ENCODE results near the gene EDEM3.

EDEM3 gene

GRCh38 chr1:184793967-184794366, 39.3 kb upstream of the EDEM3 start:
- no peak for DNase-seq (ENCODE audit: low read depth in 1 of 2, low spot score in 1 of 2)
- Histone ChIP-seq H3K4me3 (replicated peaks; ENCODE audit: insufficient read depth, low read length) (no peak overlapping the region), H3K27me3 (ENCODE audit: insufficient read depth, poor library complexity, severe bottlenecking) (no peaks in the 10 kb centered on the region), H3K27ac (replicated peaks) (no peak overlapping the region)
- no peak for TF ChIP-seq POLR2AphosphoS5 (IDR thresholded peaks at IDR 0.05; ENCODE audit: low read depth)
- TF ChIP-seq REST (IDR thresholded peaks at IDR 0.05; ENCODE audit: insufficient replicate concordance, low read depth) = no peak
- TF ChIP-seq CTCF (IDR thresholded peaks at IDR 0.05; ENCODE audit: insufficient read depth, low read length) = no peak
- no peak for TF ChIP-seq SPI1 (IDR thresholded peaks at IDR 0.05; ENCODE audit: borderline replicate concordance, low read depth)
- no peak for TF ChIP-seq GABPA (IDR thresholded peaks at IDR 0.05; ENCODE audit: low read depth)

- peak overlapping the region; percentile 78 for H3K27ac ChIP-seq (replicated peaks)
Observed at GRCh38 chr1:184792450-184792969, 37.9 kb upstream of the EDEM3 start.

DNA sequence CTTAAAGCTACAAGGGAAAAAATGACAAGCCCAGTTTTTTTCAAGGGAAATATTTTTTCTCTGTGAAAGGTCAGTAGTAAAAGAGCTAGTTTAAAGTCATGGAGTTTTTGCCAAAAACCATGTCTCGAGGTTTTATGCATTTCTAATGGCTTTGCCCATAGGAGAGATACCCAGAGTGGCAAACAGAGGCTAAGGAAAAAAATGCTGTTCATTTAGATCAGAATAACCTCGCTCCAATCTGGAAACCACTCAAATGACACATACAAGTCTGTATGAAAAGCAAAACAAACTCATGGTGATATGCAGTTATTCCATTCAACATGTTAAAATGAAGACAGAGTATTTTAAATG, 36.9 kb upstream of the EDEM3 start:
- Histone ChIP-seq H3K27me3 (ENCODE audit: insufficient read depth, poor library complexity, severe bottlenecking) (no peaks in the 10 kb centered on the region), H3K27ac (replicated peaks) (no peak overlapping the region), H3K4me3 (replicated peaks; ENCODE audit: insufficient read depth, low read length) (no peak overlapping the region)
- no peak for DNase-seq (ENCODE audit: low read depth in 1 of 2, low spot score in 1 of 2)
- no peak for TF ChIP-seq GABPA (IDR thresholded peaks at IDR 0.05; ENCODE audit: low read depth)
- TF ChIP-seq POLR2AphosphoS5 (IDR thresholded peaks at IDR 0.05; ENCODE audit: low read depth) = no peak
- no peak for TF ChIP-seq REST (IDR thresholded peaks at IDR 0.05; ENCODE audit: insufficient replicate concordance, low read depth)
- TF ChIP-seq SPI1 (IDR thresholded peaks at IDR 0.05; ENCODE audit: borderline replicate concordance, low read depth) = no peak
- TF ChIP-seq CTCF (IDR thresholded peaks at IDR 0.05; ENCODE audit: insufficient read depth, low read length) = no peak

More at GRCh38 chr1:184792450-184792969, 37.9 kb upstream of the EDEM3 start:
- Histone ChIP-seq H3K4me3 (replicated peaks; ENCODE audit: insufficient read depth, low read length) (no peak overlapping the region), H3K27me3 (ENCODE audit: insufficient read depth, poor library complexity, severe bottlenecking) (no peaks in the 10 kb centered on the region)
- TF ChIP-seq POLR2AphosphoS5 (IDR thresholded peaks at IDR 0.05; ENCODE audit: low read depth) (peak; percentile 52; the same call in 1 of the 2 replicates), CTCF (IDR thresholded peaks at IDR 0.05; ENCODE audit: insufficient read depth, low read length) (no peak), SPI1 (IDR thresholded peaks at IDR 0.05; ENCODE audit: borderline replicate concordance, low read depth) (peak; percentile 35; the same call in 1 of the 2 replicates)
- DNase-seq (ENCODE audit: low read depth in 1 of 2, low spot score in 1 of 2) = peak; percentile 78 to 80
